NCI-H1694 treated with DMSO at 0.1 percent for 48 hours (cell line): ENCODE results near the gene TAS2R30.
"Not testable (repeated sequence)": the region's sequence is repeated elsewhere in the genome, so short reads cannot be mapped to it uniquely, and the experiment has no call there.

Experiments used
- DNase-seq: peaks from one replicate; lab custom pipeline; 2025; lab: John Stamatoyannopoulos, UW

The TAS2R30 gene

GRCh38 chr12:11130382-11130781 is 4.1 kb downstream of the TAS2R30 start:
- DNase-seq = no peak

GRCh38 chr12:11114130-11114529 is 20.3 kb downstream of the TAS2R30 start:
- not testable (repeated sequence) for DNase-seq

GRCh38 chr12:11111213-11111612 is 23.2 kb downstream of the TAS2R30 start:
- not testable (repeated sequence) for DNase-seq

- DNase-seq = no peak
Measured at GRCh38 chr12:11108862-11109261, 25.6 kb downstream of the TAS2R30 start.

GRCh38 chr12:11107719-11108118 is 26.7 kb downstream of the TAS2R30 start:
- no peak for DNase-seq

- DNase-seq = no peak
Measured at GRCh38 chr12:11106288-11106687, 28.2 kb downstream of the TAS2R30 start.

- no peak for DNase-seq
Measured at GRCh38 chr12:11105546-11105945, 28.9 kb downstream of the TAS2R30 start.

- not testable (repeated sequence) for DNase-seq
Measured at GRCh38 chr12:11094910-11095309, 39.5 kb downstream of the TAS2R30 start.

- DNase-seq = no peak
Measured at GRCh38 chr12:11092128-11092527, 42.3 kb downstream of the TAS2R30 start, which contains the start of gene TAS2R43. TSS of gene TAS2R43 (minus strand) at chr12:11092313. CDS start at chr12:11092229, 84 bp downstream.

- no peak for DNase-seq
Measured at GRCh38 chr12:11089246-11089645, 45.2 kb downstream of the TAS2R30 start.

- DNase-seq = no peak
Measured at GRCh38 chr12:11085419-11085818, 49.0 kb downstream of the TAS2R30 start.
